ENCODE results near the gene LAMP5. TPM values are rescaled to one million over a fixed set of nuclear protein-coding genes. Genes with fewer than 3 reads are reported as not detected.

The LAMP5 gene
- total RNA-seq, 6 experiments from 2014 or later = 0.10 TPM; not detected in 5

GRCh38 chr20:9566977-9567376 lies 52.6 kb downstream of the LAMP5 start:
- DNase-seq (no peak), ATAC-seq (no peak)
- Histone ChIP-seq H3K27me3 (no peaks in the 10 kb centered on the region), H3K4me1 (no peaks in the 10 kb centered on the region), H3K4me3 (no peak overlapping the region), H3K36me3 (no peaks in the 10 kb centered on the region), H3K9me3 (no peaks in the 10 kb centered on the region), H3K27ac (no peak overlapping the region)
- intact Hi-C loops (cut with DNase I) = no loop called here
- 71% methylated on average over 1 of the region's 1 CpG for WGBS (ENCODE audit: insufficient coverage, low coverage, low lambda C conversion rate, missing lambda C conversion rate)
- TF ChIP-seq, protein P1, sequence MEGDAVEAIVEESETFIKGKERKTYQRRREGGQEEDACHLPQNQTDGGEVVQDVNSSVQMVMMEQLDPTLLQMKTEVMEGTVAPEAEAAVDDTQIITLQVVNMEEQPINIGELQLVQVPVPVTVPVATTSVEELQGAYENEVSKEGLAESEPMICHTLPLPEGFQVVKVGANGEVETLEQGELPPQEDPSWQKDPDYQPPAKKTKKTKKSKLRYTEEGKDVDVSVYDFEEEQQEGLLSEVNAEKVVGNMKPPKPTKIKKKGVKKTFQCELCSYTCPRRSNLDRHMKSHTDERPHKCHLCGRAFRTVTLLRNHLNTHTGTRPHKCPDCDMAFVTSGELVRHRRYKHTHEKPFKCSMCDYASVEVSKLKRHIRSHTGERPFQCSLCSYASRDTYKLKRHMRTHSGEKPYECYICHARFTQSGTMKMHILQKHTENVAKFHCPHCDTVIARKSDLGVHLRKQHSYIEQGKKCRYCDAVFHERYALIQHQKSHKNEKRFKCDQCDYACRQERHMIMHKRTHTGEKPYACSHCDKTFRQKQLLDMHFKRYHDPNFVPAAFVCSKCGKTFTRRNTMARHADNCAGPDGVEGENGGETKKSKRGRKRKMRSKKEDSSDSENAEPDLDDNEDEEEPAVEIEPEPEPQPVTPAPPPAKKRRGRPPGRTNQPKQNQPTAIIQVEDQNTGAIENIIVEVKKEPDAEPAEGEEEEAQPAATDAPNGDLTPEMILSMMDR (IDR thresholded peaks at IDR 0.05) = no peak
- no peak for TF ChIP-seq POLR2A (IDR thresholded peaks at IDR 0.05)

GRCh38 chr20:9570612-9571011 lies 56.2 kb downstream of the LAMP5 start:
- 32% methylated on average over 2 of the region's 2 CpGs for WGBS (ENCODE audit: insufficient coverage, low coverage, low lambda C conversion rate, missing lambda C conversion rate)

GRCh38 chr20:9571783-9572182 lies 57.4 kb downstream of the LAMP5 start:
- Histone ChIP-seq H3K27me3 (no peaks in the 10 kb centered on the region), H3K9me3 (no peaks in the 10 kb centered on the region), H3K36me3 (no peaks in the 10 kb centered on the region), H3K4me3 (no peak overlapping the region), H3K4me1 (no peaks in the 10 kb centered on the region), H3K27ac (no peak overlapping the region)
- no peak for DNase-seq
- 36% methylated on average over 3 of the region's 3 CpGs for WGBS (ENCODE audit: insufficient coverage, low coverage, low lambda C conversion rate, missing lambda C conversion rate)
- intact Hi-C loops (cut with DNase I) = no loop called here
- no peak for ATAC-seq
- TF ChIP-seq POLR2A (IDR thresholded peaks at IDR 0.05) = no peak
- TF ChIP-seq, protein P1 (IDR thresholded peaks at IDR 0.05) = no peak

More at GRCh38 chr20:9570612-9571011, 56.2 kb downstream of the LAMP5 start:
- no peaks in the 10 kb centered on the region for H3K4me1 ChIP-seq
- intact Hi-C loops (cut with DNase I) = no loop called here
- TF ChIP-seq, protein P1 (IDR thresholded peaks at IDR 0.05) = no peak
- no peak for TF ChIP-seq POLR2A (IDR thresholded peaks at IDR 0.05)
- no peak for ATAC-seq
- no peaks in the 10 kb centered on the region for H3K9me3 ChIP-seq
- no peak for DNase-seq
- no peaks in the 10 kb centered on the region for H3K27me3 ChIP-seq
- no peak overlapping the region for H3K27ac ChIP-seq
- H3K36me3 ChIP-seq = no peaks in the 10 kb centered on the region
- no peak overlapping the region for H3K4me3 ChIP-seq

DNA sequence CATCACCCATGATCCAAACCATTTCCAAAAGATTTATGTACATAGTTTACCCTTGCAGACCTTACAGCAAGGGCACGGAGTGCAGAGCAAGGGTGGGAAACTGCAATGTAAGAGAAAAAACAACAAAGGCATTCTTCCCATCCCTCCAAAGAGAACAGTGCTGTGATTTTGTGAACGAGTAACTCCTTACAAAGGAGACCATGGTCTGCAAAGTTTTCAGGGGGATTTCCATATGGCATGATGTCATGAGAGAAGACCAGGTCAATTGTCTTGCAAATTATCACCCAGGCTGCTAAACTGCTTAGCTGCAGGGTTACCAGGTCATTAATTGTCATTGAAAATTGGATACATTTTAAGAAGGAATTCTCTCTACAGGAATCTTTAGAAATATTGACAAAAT lies 58.3 kb downstream of the LAMP5 start:
- H3K9me3 ChIP-seq = no peaks in the 10 kb centered on the region
- H3K4me1 ChIP-seq = no peaks in the 10 kb centered on the region
- H3K4me3 ChIP-seq = no peak overlapping the region
- intact Hi-C loops (cut with DNase I) = no loop called here
- no peak for ATAC-seq
- H3K27me3 ChIP-seq = no peaks in the 10 kb centered on the region
- H3K36me3 ChIP-seq = no peaks in the 10 kb centered on the region
- no peak for TF ChIP-seq POLR2A (IDR thresholded peaks at IDR 0.05)
- TF ChIP-seq, protein P1 (IDR thresholded peaks at IDR 0.05) = no peak
- 7% methylated on average over 2 of the region's 2 CpGs for WGBS (ENCODE audit: insufficient coverage, low coverage, low lambda C conversion rate, missing lambda C conversion rate)
- H3K27ac ChIP-seq = no peak overlapping the region
- DNase-seq = no peak
